DMS114 treated with DMSO at 0.1 percent for 48 hours (cell line): ENCODE results near the gene RILPL2.
"Not testable (repeated sequence)": the region's sequence is repeated elsewhere in the genome, so short reads cannot be mapped to it uniquely, and the experiment has no call there.

Source experiments
- DNase-seq: peaks from one replicate; lab custom pipeline; 2025; ENCODE audit not compliant: unreplicated experiment; lab: John Stamatoyannopoulos, UW

The RILPL2 gene

GRCh38 chr12:123384994-123385376 is 51.5 kb downstream of the RILPL2 start:
- DNase-seq = no peak

GRCh38 chr12:123384318-123384993 is 52.0 kb downstream of the RILPL2 start:
- DNase-seq = no peak

- DNase-seq = no peak
These were observed 53.8 kb downstream of the RILPL2 start for GRCh38 chr12:123382684-123383083.

- DNase-seq = no peak
These were observed 57.1 kb downstream of the RILPL2 start for GRCh38 chr12:123379391-123379790.

GRCh38 chr12:123372415-123372814 is 64.1 kb downstream of the RILPL2 start:
- not testable (repeated sequence) for DNase-seq

GRCh38 chr12:123371667-123372368 is 64.7 kb downstream of the RILPL2 start:
- not testable (repeated sequence) for DNase-seq

GRCh38 chr12:123369229-123369628 is 67.3 kb downstream of the RILPL2 start:
- no peak for DNase-seq

GRCh38 chr12:123368431-123368830 is 68.1 kb downstream of the RILPL2 start:
- not testable (repeated sequence) for DNase-seq

- DNase-seq = no peak
These were observed 69.0 kb downstream of the RILPL2 start for GRCh38 chr12:123367511-123367910.
